Activated CD8-positive, alpha-beta memory T cell treated with anti-CD3 and anti-CD28 coated beads for 48 hours (primary cell): ENCODE measurements around the gene CUEDC1.

Experiments
- DNase-seq, 3 experiments: peaks; one replicate each; pipeline ENCODE4 v3.0.0-alpha.2; 2020; ENCODE audit warnings: low read depth in 2 of 3, low spot score in 2 of 3

CUEDC1 gene

GRCh38 chr17:57880086-57880456 is 75.1 kb downstream of the CUEDC1 start:
- DNase-seq, result peak in 1 of 3 experiments; percentile 18

- DNase-seq, result no peak
Observed at GRCh38 chr17:57879437-57880085, 75.7 kb downstream of the CUEDC1 start.

- no peak for DNase-seq
Observed at GRCh38 chr17:57877803-57878377, 77.3 kb downstream of the CUEDC1 start.

- no peak for DNase-seq
Observed at GRCh38 chr17:57876866-57877237, 78.4 kb downstream of the CUEDC1 start.

- no peak for DNase-seq
Observed at GRCh38 chr17:57876023-57876865, 79.0 kb downstream of the CUEDC1 start.

- DNase-seq, result no peak
Observed at GRCh38 chr17:57875290-57876022, 79.8 kb downstream of the CUEDC1 start.

- DNase-seq, result no peak
Observed at GRCh38 chr17:57874434-57875289, 80.5 kb downstream of the CUEDC1 start.

GRCh38 chr17:57874058-57874419 is 81.2 kb downstream of the CUEDC1 start:
- DNase-seq, result no peak

- DNase-seq, result no peak
Observed at GRCh38 chr17:57873261-57874057, 81.8 kb downstream of the CUEDC1 start.

GRCh38 chr17:57872536-57872935 is 82.7 kb downstream of the CUEDC1 start:
- no peak for DNase-seq

- no peak for DNase-seq
Observed at GRCh38 chr17:57871863-57872262, 83.3 kb downstream of the CUEDC1 start.

- DNase-seq, result no peak
Observed at GRCh38 chr17:57871155-57871554, 84.1 kb downstream of the CUEDC1 start.

- DNase-seq, result no peak
Observed at GRCh38 chr17:57870283-57870635, 85.0 kb downstream of the CUEDC1 start.

- no peak for DNase-seq
Observed at GRCh38 chr17:57869617-57870282, 85.5 kb downstream of the CUEDC1 start.

- no peak for DNase-seq
Observed at GRCh38 chr17:57868910-57869616, 86.1 kb downstream of the CUEDC1 start.

- DNase-seq, result no peak
Observed at GRCh38 chr17:57868007-57868909, 87.0 kb downstream of the CUEDC1 start.

- no peak for DNase-seq
Observed at GRCh38 chr17:57867126-57867525, 88.1 kb downstream of the CUEDC1 start.

GRCh38 chr17:57866723-57867122 is 88.5 kb downstream of the CUEDC1 start:
- DNase-seq, result no peak
